ENCODE measurements around the gene ST3GAL4.
"Not testable (repeated sequence)": the region's sequence is repeated elsewhere in the genome, so short reads cannot be mapped to it uniquely, and the experiment has no call there.

Gene ST3GAL4

GRCh38 chr11:126366064-126366822, 10.8 kb downstream of the ST3GAL4 start:
- DNase-seq = no peak

GRCh38 chr11:126366823-126367654, 11.6 kb downstream of the ST3GAL4 start:
- not testable (repeated sequence) for DNase-seq

GRCh38 chr11:126367806-126368205, 12.3 kb downstream of the ST3GAL4 start:
- not testable (repeated sequence) for DNase-seq

- not testable (repeated sequence) for DNase-seq
Observed at GRCh38 chr11:126368336-126369119, 13.0 kb downstream of the ST3GAL4 start.

- no peak for DNase-seq
Observed at GRCh38 chr11:126370016-126370415, 14.5 kb downstream of the ST3GAL4 start.

- no peak for DNase-seq
Observed at GRCh38 chr11:126371595-126371994, 16.1 kb downstream of the ST3GAL4 start.

- not testable (repeated sequence) for DNase-seq
Observed at GRCh38 chr11:126373389-126374066, 18.0 kb downstream of the ST3GAL4 start.

GRCh38 chr11:126374562-126375300, 19.2 kb downstream of the ST3GAL4 start:
- DNase-seq = not testable (repeated sequence)

- DNase-seq = no peak
Observed at GRCh38 chr11:126375726-126376125, 20.2 kb downstream of the ST3GAL4 start.

GRCh38 chr11:126378763-126379162, 23.3 kb downstream of the ST3GAL4 start:
- no peak for DNase-seq

- DNase-seq = no peak
Observed at GRCh38 chr11:126380909-126381308, 25.4 kb downstream of the ST3GAL4 start.

- DNase-seq = not testable (repeated sequence)
Observed at GRCh38 chr11:126381960-126382359, 26.5 kb downstream of the ST3GAL4 start.

- DNase-seq = not testable (repeated sequence)
Observed at GRCh38 chr11:126382641-126383040, 27.2 kb downstream of the ST3GAL4 start.

- DNase-seq = no peak
Observed at GRCh38 chr11:126383339-126384335, 28.2 kb downstream of the ST3GAL4 start.

- DNase-seq = no peak
Observed at GRCh38 chr11:126384449-126385070, 29.1 kb downstream of the ST3GAL4 start.

GRCh38 chr11:126385991-126386728, 30.7 kb downstream of the ST3GAL4 start:
- no peak for DNase-seq

GRCh38 chr11:126386729-126387071, 31.2 kb downstream of the ST3GAL4 start:
- DNase-seq = not testable (repeated sequence)

- no peak for DNase-seq
Observed at GRCh38 chr11:126387857-126388256, 32.4 kb downstream of the ST3GAL4 start.

GRCh38 chr11:126390272-126390867, 34.9 kb downstream of the ST3GAL4 start:
- DNase-seq = no peak
